Caco-2 (cell line): ENCODE data around the gene WFS1. TPM values are rescaled to one million over a fixed set of nuclear protein-coding genes. Genes with fewer than 3 reads are reported as not detected.

Experiments used
- BruUV-seq: library from RNA; stranded (reverse); fragments of 400-500 nt; replicated peaks from 2 replicates; lab custom pipeline; 2021; lab: Mats Ljungman, UMichigan
- CTCF ChIA-PET: fragments of 300-600 bp; sonication (Branson Sonifier 250); formaldehyde crosslinking; loops from one replicate; lab custom pipeline; 2022; ENCODE audit warnings: antibody characterized with exemption; lab: Charles Lee
- POLR2A ChIA-PET: fragments of 300-600 bp; sonication (Branson Sonifier 250); formaldehyde crosslinking; loops from one replicate; lab custom pipeline; 2022; ENCODE audit warnings: antibody characterized with exemption; lab: Charles Lee
- DNase-seq, 2 experiments: peaks; one replicate each; pipeline versions ENCODE4 v3.0.0 to v3.0.0-alpha.2; 2020 to 2022
- H3K27me3 ChIP-seq: replicated peaks from 2 replicates; pipeline ENCODE4 v1.6.0; 2011; ENCODE audit warnings: low read length; ENCODE audit not compliant: control insufficient read depth, insufficient read depth
- H3K36me3 ChIP-seq: 2 replicates; pipeline ENCODE4 v1.5.1; 2011; ENCODE audit warnings: low read length; ENCODE audit not compliant: control insufficient read depth, insufficient read depth
- H3K4me1 ChIP-seq: fragments of 250-450 bp; sonication (Bioruptor Pico); 2 replicates; pipeline ENCODE4 v1.5.1; 2020; ENCODE audit warnings: mild to moderate bottlenecking
- H3K4me3 ChIP-seq: 2 replicates; pipeline ENCODE4 v1.5.1; 2011; ENCODE audit warnings: low read depth, mild to moderate bottlenecking, control low read depth, low read length
- H3K9me3 ChIP-seq: fragments of 250-450 bp; sonication (Bioruptor Pico); 2 replicates; pipeline ENCODE4 v1.5.1; 2020; ENCODE audit warnings: mild to moderate bottlenecking, moderate library complexity
- H3K27ac Mint-ChIP-seq: one replicate; pipeline ENCODE4 v1.8.0; 2022; ENCODE audit warnings: mixed read lengths; ENCODE audit not compliant: unreplicated experiment
- H3K27me3 Mint-ChIP-seq: one replicate; pipeline ENCODE4 v1.8.0; 2022; ENCODE audit warnings: mixed read lengths; ENCODE audit not compliant: insufficient read depth, unreplicated experiment
- H3K36me3 Mint-ChIP-seq: one replicate; pipeline ENCODE4 v1.8.0; 2022; ENCODE audit warnings: mild to moderate bottlenecking, mixed read lengths; ENCODE audit not compliant: insufficient read depth, unreplicated experiment
- H3K4me1 Mint-ChIP-seq: one replicate; pipeline ENCODE4 v1.8.0; 2022; ENCODE audit warnings: low read depth, mixed read lengths; ENCODE audit not compliant: unreplicated experiment
- H3K4me3 Mint-ChIP-seq: one replicate; pipeline ENCODE4 v1.8.0; 2022; ENCODE audit warnings: mild to moderate bottlenecking, moderate library complexity, mixed read lengths; ENCODE audit not compliant: unreplicated experiment
- H3K9me3 Mint-ChIP-seq: one replicate; pipeline ENCODE4 v1.8.0; 2022; ENCODE audit warnings: mixed read lengths; ENCODE audit not compliant: unreplicated experiment
- CTCF ChIP-seq, 2 experiments: fragments of 200-600 bp in 1 of 2; IDR thresholded peaks; 1 replicate in 1 of 2; 2 replicates in 1 of 2; pipeline versions ENCODE4 v1.5.1 to v1.8.0; 2011 to 2022; ENCODE audit warnings: antibody characterized with exemption in 1 of 2, control low read depth in 1 of 2, inconsistent platforms in 1 of 2, low read depth in 1 of 2, low read length in 1 of 2, mild to moderate bottlenecking in 1 of 2, moderate library complexity in 1 of 2; ENCODE audit not compliant: insufficient read depth in 1 of 2, severe bottlenecking in 1 of 2, unreplicated experiment in 1 of 2
- intact Hi-C: fragments of 100-400 bp; cut with micrococcal nuclease; formaldehyde crosslinking; loops from one replicate; pipeline ENCODE4 v1.10.0; 2022; ENCODE audit not compliant: unreplicated experiment
- total RNA-seq: library from RNA; stranded (reverse); gene quantifications from 2 replicates; pipeline ENCODE4 v1.2.3, GENCODE V29; 2022

Gene WFS1
- total RNA-seq, 1 experiment from 2014 or later = 24.9 TPM

- Histone ChIP-seq H3K9me3 (no peaks in the 10 kb centered on the region), H3K4me1 (no peaks in the 10 kb centered on the region), H3K27me3 (no peaks in the 10 kb centered on the region), H3K36me3 (no peaks in the 10 kb centered on the region), H3K4me3 (no peak overlapping the region)
- Mint-ChIP-seq H3K27ac (no peak overlapping the region), H3K9me3 (no peaks in the 10 kb centered on the region), H3K4me1 (no peaks in the 10 kb centered on the region), H3K4me3 (no peak overlapping the region), H3K27me3 (peaks cover 6% of the 10 kb centered on the region), H3K36me3 (no peaks in the 10 kb centered on the region)
- no TSS peak for BruUV-seq
- TF ChIP-seq CTCF (IDR thresholded peaks at IDR 0.05; ENCODE audit: insufficient read depth in 1 of 2, low read depth in 1 of 2, low read length in 1 of 2, severe bottlenecking in 1 of 2, unreplicated experiment in 1 of 2) = no peak
- POLR2A ChIA-PET = no interaction called here
- CTCF ChIA-PET = interaction anchor here (1.2 to 7.0 kb wide), 3 partner anchors 10 to 78 kb away, joined by 3 to 88 read pairs (median 7); no protein-coding TSS in a partner anchor
- DNase-seq = no peak
- intact Hi-C loops = loop anchor here (10.0 kb wide), 1 partner anchor 335 kb away; no protein-coding TSS in a partner anchor
Measured at GRCh38 chr4:6329478-6330383, 60.1 kb downstream of the WFS1 start.

GRCh38 chr4:6330384-6330767 is 60.7 kb downstream of the WFS1 start:
- H3K27me3 Mint-ChIP-seq = peaks cover 6% of the 10 kb centered on the region
- Histone ChIP-seq H3K4me1 (no peaks in the 10 kb centered on the region), H3K36me3 (no peaks in the 10 kb centered on the region), H3K27me3 (no peaks in the 10 kb centered on the region), H3K9me3 (no peaks in the 10 kb centered on the region), H3K4me3 (no peak overlapping the region)
- POLR2A ChIA-PET = no interaction called here
- no peaks in the 10 kb centered on the region for H3K9me3 Mint-ChIP-seq
- no peak overlapping the region for H3K4me3 Mint-ChIP-seq
- no peaks in the 10 kb centered on the region for H3K4me1 Mint-ChIP-seq
- BruUV-seq = no TSS peak
- DNase-seq = no peak
- CTCF ChIA-PET = interaction anchor here (1.2 to 7.0 kb wide), 3 partner anchors 10 to 79 kb away, joined by 3 to 88 read pairs (median 7); no protein-coding TSS in a partner anchor
- no peaks in the 10 kb centered on the region for H3K36me3 Mint-ChIP-seq
- no peak overlapping the region for H3K27ac Mint-ChIP-seq
- TF ChIP-seq CTCF (IDR thresholded peaks at IDR 0.05; ENCODE audit: insufficient read depth in 1 of 2, low read depth in 1 of 2, low read length in 1 of 2, severe bottlenecking in 1 of 2, unreplicated experiment in 1 of 2) = no peak
- intact Hi-C loops = no loop called here

GRCh38 chr4:6331018-6331417 is 61.4 kb downstream of the WFS1 start:
- H3K27ac Mint-ChIP-seq = no peak overlapping the region
- BruUV-seq = no TSS peak
- no peaks in the 10 kb centered on the region for H3K36me3 Mint-ChIP-seq
- intact Hi-C loops = no loop called here
- no peaks in the 10 kb centered on the region for H3K9me3 Mint-ChIP-seq
- Histone ChIP-seq H3K4me1 (no peaks in the 10 kb centered on the region), H3K36me3 (no peaks in the 10 kb centered on the region), H3K9me3 (no peaks in the 10 kb centered on the region), H3K4me3 (no peak overlapping the region), H3K27me3 (no peaks in the 10 kb centered on the region)
- H3K4me3 Mint-ChIP-seq = no peak overlapping the region
- peak in 1 of 2 experiments; percentile 37 for TF ChIP-seq CTCF (IDR thresholded peaks at IDR 0.05; ENCODE audit: insufficient read depth in 1 of 2, low read depth in 1 of 2, low read length in 1 of 2, severe bottlenecking in 1 of 2, unreplicated experiment in 1 of 2)
- no peak for DNase-seq
- POLR2A ChIA-PET = no interaction called here
- H3K27me3 Mint-ChIP-seq = peaks cover 6% of the 10 kb centered on the region
- CTCF ChIA-PET = interaction anchor here (0.9 to 7.0 kb wide), 7 partner anchors 9 to 220 kb away, joined by 3 to 88 read pairs (median 5); no protein-coding TSS in a partner anchor
- no peaks in the 10 kb centered on the region for H3K4me1 Mint-ChIP-seq
